Activated CD4-positive, alpha-beta T cell treated with anti-CD3 and anti-CD28 coated beads for 36 hours (primary cell): ENCODE data around the gene NPFF. TPM values are rescaled to one million over a fixed set of nuclear protein-coding genes. Genes with fewer than 3 reads are reported as not detected.

Experiments
- ATAC-seq: fragments of 200-7000 bp; cut with Tn5 transposase; one replicate; pipeline ENCODE4 v1.10.0; 2021; ENCODE audit warnings: mild to moderate bottlenecking, moderate library complexity
- CTCF ChIA-PET: fragments of 350-600 bp; sonication (Branson Sonifier 250); formaldehyde crosslinking; loops from one replicate; lab custom pipeline; 2021; ENCODE audit warnings: antibody characterized with exemption; lab: Charles Lee
- POLR2A ChIA-PET: fragments of 350-600 bp; sonication (Branson Sonifier 250); formaldehyde crosslinking; loops from one replicate; lab custom pipeline; 2021; ENCODE audit warnings: antibody characterized with exemption, inconsistent platforms; lab: Charles Lee
- DNase-seq: peaks from one replicate; pipeline ENCODE4 v3.0.0-alpha.2; 2020
- H3K27ac Mint-ChIP-seq: one replicate; pipeline ENCODE4 v1.8.0; 2021; ENCODE audit warnings: mixed read lengths
- H3K27me3 Mint-ChIP-seq: one replicate; pipeline ENCODE4 v1.8.0; 2021; ENCODE audit warnings: mixed read lengths
- H3K36me3 Mint-ChIP-seq: one replicate; pipeline ENCODE4 v1.8.0; 2021; ENCODE audit warnings: low read depth, mixed read lengths
- H3K4me1 Mint-ChIP-seq: one replicate; pipeline ENCODE4 v1.8.0; 2021; ENCODE audit warnings: mixed read lengths
- H3K4me3 Mint-ChIP-seq: one replicate; pipeline ENCODE4 v1.8.0; 2021; ENCODE audit warnings: mild to moderate bottlenecking, moderate library complexity, mixed read lengths
- H3K9me3 Mint-ChIP-seq: one replicate; pipeline ENCODE4 v1.8.0; 2021; ENCODE audit warnings: low read depth, mixed read lengths
- intact Hi-C, 2 experiments: fragments of 100-400 bp; cut with DNase I in 1 of 2; cut with micrococcal nuclease in 1 of 2; formaldehyde crosslinking; loops; one replicate each; pipeline versions ENCODE4 v1.14.2 to v1.15.1; 2022 to 2024; cut with DNase I, micrococcal nuclease
- total RNA-seq, 2 experiments: library from RNA; stranded (reverse); gene quantifications; one replicate each; pipeline ENCODE4 v1.2.3, GENCODE V29; 2021

The NPFF gene
- total RNA-seq, 2 experiments from 2014 or later: not detected

DNA sequence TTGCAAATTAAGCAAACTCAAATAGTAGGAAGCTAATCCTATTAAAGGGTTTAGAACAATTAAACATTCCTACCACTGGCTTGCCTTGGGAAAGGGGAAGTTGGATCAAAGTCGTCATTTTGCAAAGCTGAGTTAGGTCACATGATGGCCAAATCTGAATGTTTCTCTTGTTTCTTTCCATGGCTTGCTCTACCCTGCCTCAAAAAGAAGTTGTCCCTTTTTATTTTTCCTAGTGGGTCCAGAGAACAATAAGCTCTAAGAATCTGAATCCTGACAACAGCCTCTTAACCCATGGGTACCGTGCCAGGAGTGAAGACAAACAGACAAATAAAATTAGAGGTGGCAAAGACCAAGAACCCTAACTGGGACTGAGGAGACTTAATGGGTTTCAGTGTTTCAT, 26.2 kb upstream of the NPFF start:
- Mint-ChIP-seq H3K36me3 (peaks cover 21% of the 10 kb centered on the region), H3K9me3 (no peaks in the 10 kb centered on the region), H3K4me3 (no peak overlapping the region), H3K27ac (no peak overlapping the region), H3K4me1 (no peaks in the 10 kb centered on the region), H3K27me3 (no peaks in the 10 kb centered on the region)
- ChIA-PET CTCF (interaction anchor here (0.6 to 2.0 kb wide), 5 partner anchors 10 to 317 kb away, joined by 3 to 5 read pairs (median 3); no protein-coding TSS in a partner anchor), POLR2A (no interaction called here)
- intact Hi-C loops: no loop called here
- no peak for ATAC-seq
- no peak for DNase-seq

DNA sequence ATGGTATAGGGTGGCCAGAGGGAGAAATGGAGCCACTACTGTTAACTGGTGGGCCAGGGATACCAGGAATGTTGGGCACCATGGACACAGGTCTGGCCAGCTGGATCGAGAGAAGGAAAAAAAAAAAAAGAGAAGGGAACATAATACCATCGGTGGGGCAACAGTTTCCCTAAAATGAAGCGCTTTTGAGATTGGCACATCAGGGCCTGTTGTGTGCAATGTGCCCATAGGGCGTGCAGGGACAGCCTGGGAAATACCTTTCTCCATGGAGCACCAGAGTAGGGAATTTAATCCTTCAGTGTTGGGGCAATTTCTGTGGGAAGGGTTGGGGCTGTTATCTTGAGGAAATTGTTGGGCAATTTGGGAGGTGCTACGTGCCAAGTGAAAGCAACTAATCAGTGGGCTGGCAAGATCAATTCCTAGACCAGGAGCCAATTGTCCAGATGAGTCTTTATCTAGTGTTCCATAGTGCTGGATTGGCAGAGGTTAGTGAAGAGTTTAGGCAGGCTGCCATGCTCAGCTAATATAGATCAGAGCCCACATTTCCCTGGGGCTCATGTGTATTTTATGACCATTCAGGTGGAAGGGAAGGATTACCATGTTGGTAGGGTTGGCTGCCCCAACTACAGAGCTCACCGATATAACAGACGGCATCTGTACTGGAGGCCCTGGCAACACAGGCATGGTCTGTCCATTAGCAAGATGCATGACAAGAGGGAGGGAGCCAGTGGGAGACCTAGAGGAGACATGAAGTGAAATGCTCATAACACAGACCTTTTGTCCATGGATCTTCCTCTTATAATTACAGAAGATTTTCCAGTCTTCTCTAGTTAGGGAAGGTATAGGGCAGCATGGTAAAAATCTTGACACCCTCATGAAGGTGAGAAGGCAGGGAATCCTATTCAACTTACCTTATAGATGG, 25.5 kb upstream of the NPFF start:
- Mint-ChIP-seq H3K36me3 (peaks cover 21% of the 10 kb centered on the region), H3K27ac (no peak overlapping the region), H3K4me3 (no peak overlapping the region), H3K27me3 (no peaks in the 10 kb centered on the region), H3K4me1 (no peaks in the 10 kb centered on the region), H3K9me3 (no peaks in the 10 kb centered on the region)
- ATAC-seq: no peak
- intact Hi-C loops: no loop called here
- CTCF ChIA-PET: interaction anchor here (0.7 to 2.2 kb wide), 7 partner anchors 10 to 211 kb away, joined by 3 to 9 read pairs (median 4); partner anchors contain the start of gene ATP5MC2
- POLR2A ChIA-PET: no interaction called here
- no peak for DNase-seq

DNA sequence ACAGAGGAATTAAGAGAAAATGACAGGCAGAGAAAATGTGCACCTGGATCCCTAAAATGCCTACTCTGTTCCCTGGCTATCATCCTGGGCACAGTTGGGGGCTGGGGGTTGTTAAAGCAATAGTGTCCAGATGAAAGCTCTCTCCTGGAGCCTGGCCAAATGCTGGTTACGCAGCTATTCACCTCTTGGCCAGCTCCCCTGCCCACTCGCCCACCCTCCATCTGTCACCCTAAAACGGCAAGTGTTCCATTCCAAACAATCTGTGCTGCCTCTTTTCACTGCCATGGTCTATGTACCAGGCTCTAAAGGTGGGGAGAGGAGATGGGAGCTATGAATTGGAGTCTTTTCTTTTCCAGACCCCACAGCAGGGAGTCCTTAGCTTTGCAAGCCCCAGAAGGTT, 24.7 kb upstream of the NPFF start:
- Mint-ChIP-seq H3K9me3 (no peaks in the 10 kb centered on the region), H3K36me3 (peaks cover 19% of the 10 kb centered on the region), H3K4me3 (no peak overlapping the region), H3K27ac (no peak overlapping the region), H3K4me1 (no peaks in the 10 kb centered on the region), H3K27me3 (no peaks in the 10 kb centered on the region)
- ATAC-seq (no peak), DNase-seq (no peak)
- ChIA-PET CTCF (interaction anchor here (0.5 to 2.2 kb wide), 6 partner anchors 11 to 268 kb away, joined by 3 to 9 read pairs (median 4); partner anchors contain the start of gene ATP5MC2), POLR2A (no interaction called here)
- intact Hi-C loops: no loop called here

DNA sequence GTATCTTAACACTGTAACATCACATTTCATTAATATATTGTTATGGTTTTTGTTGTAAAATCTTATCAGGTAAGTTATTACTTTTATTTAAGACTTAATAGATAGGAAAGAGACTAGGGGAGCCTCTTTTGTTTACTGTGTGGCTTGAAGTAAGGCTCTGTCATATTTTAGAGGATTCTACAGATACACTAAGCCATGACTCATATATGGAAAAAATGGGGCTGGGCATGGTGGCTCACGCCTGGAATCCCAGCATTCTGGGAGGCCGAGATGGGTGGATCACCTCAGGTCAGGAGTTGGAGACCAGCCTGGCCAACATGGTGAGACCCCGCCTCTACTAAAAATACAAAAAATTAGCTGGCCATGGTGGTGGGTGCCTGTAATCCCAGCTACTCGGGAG, 23.6 kb upstream of the NPFF start:
- CTCF ChIA-PET: interaction anchor here (2.2 kb wide), 1 partner anchor 12 kb away, joined by 9 read pairs; no protein-coding TSS in a partner anchor
- Mint-ChIP-seq H3K27ac (no peak overlapping the region), H3K9me3 (no peaks in the 10 kb centered on the region), H3K36me3 (peaks cover 22% of the 10 kb centered on the region), H3K27me3 (no peaks in the 10 kb centered on the region), H3K4me1 (no peaks in the 10 kb centered on the region), H3K4me3 (no peak overlapping the region)
- intact Hi-C loops: no loop called here
- POLR2A ChIA-PET: no interaction called here
- ATAC-seq (no peak), DNase-seq (no peak)

DNA sequence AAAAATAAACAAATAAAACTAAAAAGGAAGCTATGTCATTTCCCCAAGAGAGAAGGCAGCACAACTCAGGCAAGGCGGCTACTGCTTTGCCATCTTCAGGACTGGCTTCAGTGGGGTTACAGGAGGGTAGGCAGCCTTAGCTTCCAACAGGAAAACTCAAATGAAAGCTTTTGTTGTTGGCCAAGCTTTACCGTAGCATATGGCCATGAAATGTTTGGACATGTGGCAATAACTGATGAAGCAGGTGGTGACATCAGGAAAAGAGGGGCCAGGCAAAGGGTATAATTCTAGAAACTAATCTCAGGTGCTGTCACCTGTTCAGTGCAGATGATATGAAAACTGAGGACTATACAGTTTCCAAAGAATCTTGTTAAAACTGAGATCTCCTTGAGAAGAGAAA, 22.8 kb upstream of the NPFF start:
- H3K27me3 Mint-ChIP-seq: no peaks in the 10 kb centered on the region
- DNase-seq (no peak), ATAC-seq (no peak)
- H3K4me1 Mint-ChIP-seq: no peaks in the 10 kb centered on the region
- no peak overlapping the region for H3K27ac Mint-ChIP-seq
- H3K9me3 Mint-ChIP-seq: no peaks in the 10 kb centered on the region
- H3K4me3 Mint-ChIP-seq: no peak overlapping the region
- CTCF ChIA-PET: interaction anchor here (1.0 kb wide), 1 partner anchor 214 kb away, joined by 4 read pairs; no protein-coding TSS in a partner anchor
- POLR2A ChIA-PET: no interaction called here
- H3K36me3 Mint-ChIP-seq: peaks cover 21% of the 10 kb centered on the region
- intact Hi-C loops: no loop called here

DNA sequence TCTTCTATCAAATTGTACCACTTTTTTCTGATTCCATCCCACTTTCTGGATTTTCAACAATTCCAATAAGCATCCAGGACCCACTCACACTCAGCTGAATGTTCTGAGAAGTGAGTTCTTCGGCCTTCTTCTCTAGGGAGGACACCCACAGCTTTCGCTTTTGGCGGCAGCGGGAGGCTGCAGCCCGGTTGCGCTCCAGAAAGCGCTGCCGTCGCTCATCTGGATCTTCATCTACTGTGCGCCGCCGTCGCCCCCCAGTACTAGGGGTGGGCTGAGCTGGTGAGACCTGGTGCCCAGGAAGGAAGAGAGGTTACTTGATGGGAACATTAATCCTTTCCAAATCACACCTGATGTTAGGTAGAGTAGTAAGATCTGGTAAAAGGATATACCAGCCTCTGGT, 17.2 kb upstream of the NPFF start:
- peaks cover 32% of the 10 kb centered on the region for H3K36me3 Mint-ChIP-seq
- ChIA-PET CTCF (interaction anchor here (0.6 to 2.2 kb wide), 4 partner anchors 16 to 78 kb away, joined by 3 to 7 read pairs (median 4); no protein-coding TSS in a partner anchor), POLR2A (no interaction called here)
- no peaks in the 10 kb centered on the region for H3K4me1 Mint-ChIP-seq
- H3K27ac Mint-ChIP-seq: no peak overlapping the region
- H3K4me3 Mint-ChIP-seq: no peak overlapping the region
- no peak for DNase-seq
- ATAC-seq: no peak
- intact Hi-C loops: no loop called here
- no peaks in the 10 kb centered on the region for H3K27me3 Mint-ChIP-seq
- H3K9me3 Mint-ChIP-seq: no peaks in the 10 kb centered on the region

DNA sequence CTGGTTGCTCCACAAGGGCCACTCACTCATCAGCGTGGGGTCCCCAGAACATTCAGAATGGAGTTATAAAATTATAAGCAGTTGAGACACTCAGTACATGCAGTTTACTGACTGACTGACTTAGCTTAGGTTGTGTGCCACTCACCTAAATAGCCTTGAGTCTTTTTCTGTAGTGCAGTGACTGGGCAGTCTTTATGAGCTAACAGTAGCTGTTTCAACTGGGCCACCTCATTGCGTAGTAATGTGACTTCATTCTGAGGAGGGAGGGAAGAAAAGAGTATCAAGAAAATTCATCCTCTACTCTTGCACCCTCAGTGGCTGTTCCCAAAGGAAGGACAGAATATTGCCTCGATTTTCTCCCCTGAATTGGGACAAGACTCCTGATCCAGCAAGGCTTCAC, 15.8 kb upstream of the NPFF start:
- DNase-seq (no peak), ATAC-seq (no peak)
- no peaks in the 10 kb centered on the region for H3K9me3 Mint-ChIP-seq
- H3K4me1 Mint-ChIP-seq: no peaks in the 10 kb centered on the region
- no peak overlapping the region for H3K27ac Mint-ChIP-seq
- intact Hi-C loops: no loop called here
- H3K27me3 Mint-ChIP-seq: no peaks in the 10 kb centered on the region
- ChIA-PET POLR2A (no interaction called here), CTCF (interaction anchor here (0.6 to 5.6 kb wide), 3 partner anchors 13 to 220 kb away, joined by 3 to 29 read pairs (median 7); no protein-coding TSS in a partner anchor)
- H3K36me3 Mint-ChIP-seq: peaks cover 30% of the 10 kb centered on the region
- H3K4me3 Mint-ChIP-seq: no peak overlapping the region

DNA sequence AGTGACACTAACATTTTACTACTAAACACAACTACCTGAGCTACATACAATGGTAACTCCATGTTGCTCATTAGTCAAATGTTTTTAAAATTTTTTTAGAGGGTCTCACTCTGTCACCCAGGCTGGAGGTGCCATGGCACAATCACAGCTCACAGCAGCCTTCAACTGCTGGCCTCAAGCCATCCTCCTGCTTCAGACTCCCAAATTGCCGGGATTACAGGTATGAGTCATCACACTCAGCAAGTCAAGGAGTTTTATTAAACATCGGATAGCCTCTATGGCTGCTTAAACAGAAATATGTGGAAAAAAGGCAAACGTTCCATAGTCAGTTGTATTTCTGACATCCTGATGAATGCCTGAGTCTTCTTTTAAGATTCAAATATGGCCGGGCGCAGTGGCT, 11.1 kb upstream of the NPFF start:
- no peaks in the 10 kb centered on the region for H3K27me3 Mint-ChIP-seq

DNA sequence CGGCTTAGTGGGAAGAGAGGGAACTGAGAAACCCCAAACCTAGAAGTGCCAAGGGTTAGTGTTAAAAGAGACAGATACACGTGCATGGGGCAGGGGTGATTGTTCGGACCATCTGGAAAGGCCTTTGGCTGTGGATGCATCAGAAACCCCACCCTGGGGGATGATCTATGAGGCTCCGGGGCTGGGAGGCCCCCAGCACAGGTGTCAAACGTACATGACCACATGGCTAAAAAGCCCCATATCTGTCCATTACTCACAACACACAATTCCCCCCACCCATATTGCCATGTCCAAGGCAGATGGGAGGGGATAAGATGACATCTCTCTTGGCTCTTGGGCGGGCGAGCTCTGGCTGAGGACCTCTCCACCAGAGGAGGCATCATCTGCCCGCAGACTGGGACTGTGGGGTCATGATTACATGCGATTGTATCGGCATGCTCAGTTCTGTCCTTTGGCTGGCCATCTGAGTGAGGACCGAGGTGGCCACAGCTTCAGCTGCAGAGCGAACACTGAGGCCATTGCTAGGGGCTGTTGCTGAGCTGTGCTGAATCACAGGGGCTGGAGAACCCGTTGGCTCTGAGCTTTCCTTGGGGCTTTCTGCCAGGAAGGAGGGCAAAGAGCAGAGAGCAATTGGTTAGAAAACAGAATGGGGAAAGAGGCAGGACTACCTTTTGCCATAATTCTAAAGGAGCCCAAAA, 9.6 kb upstream of the NPFF start:
- H3K36me3 Mint-ChIP-seq: peaks cover 21% of the 10 kb centered on the region
- ChIA-PET POLR2A (no interaction called here), CTCF (interaction anchor here (0.6 to 2.3 kb wide), 6 partner anchors 8 to 229 kb away, joined by 3 to 6 read pairs (median 4); no protein-coding TSS in a partner anchor)
- no peaks in the 10 kb centered on the region for H3K27me3 Mint-ChIP-seq
- H3K4me1 Mint-ChIP-seq: no peaks in the 10 kb centered on the region
- intact Hi-C loops: no loop called here
- ATAC-seq (no peak), DNase-seq (no peak)
- no peaks in the 10 kb centered on the region for H3K9me3 Mint-ChIP-seq
- no peak overlapping the region for H3K27ac Mint-ChIP-seq
- H3K4me3 Mint-ChIP-seq: no peak overlapping the region

More for the DNA sequence above, 11.1 kb upstream of the NPFF start:
- H3K4me1 Mint-ChIP-seq: no peaks in the 10 kb centered on the region
- ChIA-PET POLR2A (no interaction called here), CTCF (interaction anchor here (0.6 to 5.6 kb wide), 5 partner anchors 9 to 359 kb away, joined by 3 to 29 read pairs (median 3); no protein-coding TSS in a partner anchor)
- peaks cover 24% of the 10 kb centered on the region for H3K36me3 Mint-ChIP-seq
- ATAC-seq (no peak), DNase-seq (no peak)
- H3K4me3 Mint-ChIP-seq: no peak overlapping the region
- intact Hi-C loops: no loop called here
- no peaks in the 10 kb centered on the region for H3K9me3 Mint-ChIP-seq
- H3K27ac Mint-ChIP-seq: no peak overlapping the region

DNA sequence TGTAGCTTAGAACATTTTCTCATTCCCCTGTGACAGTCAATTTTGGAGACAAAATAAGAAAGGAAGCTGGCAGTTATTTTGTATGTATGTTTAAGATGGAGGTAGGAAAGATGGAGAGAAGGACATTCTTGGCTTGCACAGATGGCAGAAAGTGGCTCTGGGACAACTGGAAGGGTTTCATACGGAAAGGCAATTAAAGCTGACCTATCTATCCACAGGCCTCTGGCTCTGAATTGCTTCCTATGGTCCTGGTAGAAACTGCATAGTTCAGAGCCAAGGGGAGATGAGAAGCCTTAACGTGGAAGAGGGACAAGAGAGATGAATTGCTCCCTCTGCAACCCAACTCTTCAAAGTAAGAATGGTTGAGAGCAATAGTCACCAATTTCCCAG, 8.0 kb upstream of the NPFF start:
- ATAC-seq: no peak
- Mint-ChIP-seq H3K27me3 (no peaks in the 10 kb centered on the region), H3K27ac (no peak overlapping the region), H3K4me1 (no peaks in the 10 kb centered on the region), H3K36me3 (peaks cover 9% of the 10 kb centered on the region), H3K9me3 (no peaks in the 10 kb centered on the region), H3K4me3 (no peak overlapping the region)
- no peak for DNase-seq
- ChIA-PET CTCF (interaction anchor here (0.6 to 2.3 kb wide), 5 partner anchors 10 to 193 kb away, joined by 3 to 6 read pairs (median 5); partner anchors contain the start of genes AAAS and TARBP2), POLR2A (interaction anchor here (0.6 kb wide), 1 partner anchor 60 kb away, joined by 3 read pairs; no protein-coding TSS in a partner anchor)
- intact Hi-C loops: no loop called here
